ENCODE data around the gene HPS1. TPM values are rescaled to one million over a fixed set of nuclear protein-coding genes. Genes with fewer than 3 reads are reported as not detected.

HPS1 gene
- total RNA-seq, 1 experiment from 2014 or later: 2.8 TPM

- Histone ChIP-seq H3K27ac (no peak overlapping the region), H3K27me3 (no peaks in the 10 kb centered on the region; the same call in 1 of the 2 replicates), H3K4me3 (no peak overlapping the region), H3K9me3 (replicated peaks) (peaks cover 7% of the 10 kb centered on the region; the same call in 1 of the 2 replicates), H3K4me1 (no peaks in the 10 kb centered on the region; the same call in 1 of the 2 replicates), H3K36me3 (no peaks in the 10 kb centered on the region)
- no peak for DNase-seq
Measured at GRCh38 chr10:98430427-98430826, 16.3 kb downstream of the HPS1 start.

- no peak for DNase-seq
- no peak overlapping the region for H3K27ac ChIP-seq
- no peaks in the 10 kb centered on the region for H3K36me3 ChIP-seq
- H3K27me3 ChIP-seq: no peaks in the 10 kb centered on the region; the same call in 1 of the 2 replicates
- H3K9me3 ChIP-seq (replicated peaks): peaks cover 7% of the 10 kb centered on the region; the same call in 1 of the 2 replicates
- no peaks in the 10 kb centered on the region; the same call in 1 of the 2 replicates for H3K4me1 ChIP-seq
- H3K4me3 ChIP-seq: no peak overlapping the region
Measured at GRCh38 chr10:98429320-98430072, 17.2 kb downstream of the HPS1 start.

GRCh38 chr10:98427011-98427515, 19.7 kb downstream of the HPS1 start:
- no peaks in the 10 kb centered on the region for H3K36me3 ChIP-seq
- no peak overlapping the region for H3K4me3 ChIP-seq
- H3K9me3 ChIP-seq (replicated peaks): peaks cover 4% of the 10 kb centered on the region; the same call in 1 of the 2 replicates
- H3K4me1 ChIP-seq: no peaks in the 10 kb centered on the region
- DNase-seq: no peak
- no peaks in the 10 kb centered on the region; the same call in 1 of the 2 replicates for H3K27me3 ChIP-seq
- H3K27ac ChIP-seq: no peak overlapping the region

- Histone ChIP-seq H3K9me3 (replicated peaks) (no peaks in the 10 kb centered on the region), H3K27ac (no peak overlapping the region), H3K4me1 (no peaks in the 10 kb centered on the region), H3K36me3 (no peaks in the 10 kb centered on the region), H3K4me3 (no peak overlapping the region), H3K27me3 (no peaks in the 10 kb centered on the region; the same call in 1 of the 2 replicates)
- DNase-seq: peak; percentile 58 to 76
Measured at GRCh38 chr10:98425511-98426352, 21.0 kb downstream of the HPS1 start.

- no peaks in the 10 kb centered on the region for H3K4me1 ChIP-seq
- H3K9me3 ChIP-seq (replicated peaks): no peaks in the 10 kb centered on the region
- H3K27ac ChIP-seq: no peak overlapping the region
- no peak for DNase-seq
- H3K36me3 ChIP-seq: no peaks in the 10 kb centered on the region
- H3K27me3 ChIP-seq: no peaks in the 10 kb centered on the region; the same call in 1 of the 2 replicates
- no peak overlapping the region for H3K4me3 ChIP-seq
Measured at GRCh38 chr10:98424295-98425254, 22.2 kb downstream of the HPS1 start.

GRCh38 chr10:98423691-98424120, 23.0 kb downstream of the HPS1 start:
- DNase-seq: peak in 1 of 2 experiments; percentile 38
- no peaks in the 10 kb centered on the region for H3K9me3 ChIP-seq (replicated peaks)
- no peaks in the 10 kb centered on the region; the same call in 1 of the 2 replicates for H3K27me3 ChIP-seq
- no peak overlapping the region for H3K27ac ChIP-seq
- H3K36me3 ChIP-seq: no peaks in the 10 kb centered on the region
- no peak overlapping the region for H3K4me3 ChIP-seq
- no peaks in the 10 kb centered on the region for H3K4me1 ChIP-seq

- Histone ChIP-seq H3K4me1 (no peaks in the 10 kb centered on the region), H3K9me3 (replicated peaks) (no peaks in the 10 kb centered on the region), H3K27me3 (no peaks in the 10 kb centered on the region), H3K4me3 (no peak overlapping the region), H3K27ac (no peak overlapping the region), H3K36me3 (no peaks in the 10 kb centered on the region)
- no peak for DNase-seq
Measured at GRCh38 chr10:98422182-98422581, 24.6 kb downstream of the HPS1 start.

GRCh38 chr10:98420786-98421185, 25.9 kb downstream of the HPS1 start:
- no peak overlapping the region for H3K27ac ChIP-seq
- H3K36me3 ChIP-seq: no peaks in the 10 kb centered on the region
- no peak for DNase-seq

GRCh38 chr10:98419469-98420261, 27.1 kb downstream of the HPS1 start:
- DNase-seq: no peak
- no peaks in the 10 kb centered on the region; the same call in 1 of the 2 replicates for H3K4me1 ChIP-seq
- no peak overlapping the region for H3K4me3 ChIP-seq

More at GRCh38 chr10:98420786-98421185, 25.9 kb downstream of the HPS1 start:
- H3K4me1 ChIP-seq: no peaks in the 10 kb centered on the region; the same call in 1 of the 2 replicates
- no peak overlapping the region for H3K4me3 ChIP-seq
- H3K27me3 ChIP-seq: no peaks in the 10 kb centered on the region
- H3K9me3 ChIP-seq (replicated peaks): no peaks in the 10 kb centered on the region

GRCh38 chr10:98418665-98419468, 27.9 kb downstream of the HPS1 start:
- H3K4me1 ChIP-seq: no peaks in the 10 kb centered on the region; the same call in 1 of the 2 replicates
- no peak overlapping the region for H3K27ac ChIP-seq
- no peaks in the 10 kb centered on the region for H3K27me3 ChIP-seq
- no peaks in the 10 kb centered on the region for H3K36me3 ChIP-seq
- no peaks in the 10 kb centered on the region; the same call in 1 of the 2 replicates for H3K9me3 ChIP-seq (replicated peaks)
- H3K4me3 ChIP-seq: no peak overlapping the region
- DNase-seq: no peak

More at GRCh38 chr10:98419469-98420261, 27.1 kb downstream of the HPS1 start:
- Histone ChIP-seq H3K27ac (no peak overlapping the region), H3K36me3 (no peaks in the 10 kb centered on the region), H3K27me3 (no peaks in the 10 kb centered on the region), H3K9me3 (replicated peaks) (no peaks in the 10 kb centered on the region)

GRCh38 chr10:98417973-98418664, 28.6 kb downstream of the HPS1 start:
- H3K27ac ChIP-seq: no peak overlapping the region
- H3K9me3 ChIP-seq (replicated peaks): no peaks in the 10 kb centered on the region; the same call in 1 of the 2 replicates
- no peaks in the 10 kb centered on the region for H3K36me3 ChIP-seq
- no peak overlapping the region for H3K4me3 ChIP-seq
- H3K4me1 ChIP-seq: no peaks in the 10 kb centered on the region; the same call in 1 of the 2 replicates
- no peaks in the 10 kb centered on the region for H3K27me3 ChIP-seq
- DNase-seq: no peak

- no peaks in the 10 kb centered on the region; the same call in 1 of the 2 replicates for H3K4me1 ChIP-seq
- H3K4me3 ChIP-seq: no peak overlapping the region
- no peak for DNase-seq
- H3K27me3 ChIP-seq: no peaks in the 10 kb centered on the region
- H3K36me3 ChIP-seq: no peaks in the 10 kb centered on the region
- H3K27ac ChIP-seq: no peak overlapping the region
- H3K9me3 ChIP-seq (replicated peaks): no peaks in the 10 kb centered on the region; the same call in 1 of the 2 replicates
Measured at GRCh38 chr10:98417481-98417959, 29.2 kb downstream of the HPS1 start.
